Neural progenitor cell (in vitro differentiated cells): ENCODE data around the gene EMILIN3. TPM values are rescaled to one million over a fixed set of nuclear protein-coding genes. Genes with fewer than 3 reads are reported as not detected.
A peak's percentile ranks its signal among the peaks of the same experiment; 100 is the strongest.

ENCODE experiments used
- DNase-seq: peaks from one replicate; pipeline ENCODE4 v3.0.0-alpha.2; 2016; ENCODE audit warnings: low spot score
- H2AFZ ChIP-seq: fragments of 200-600 bp; sonication (generic); replicated peaks from 2 replicates; pipeline ENCODE4 v1.6.1; 2016; ENCODE audit warnings: antibody characterized with exemption
- H3F3A ChIP-seq: fragments of 200-600 bp; sonication (generic); 2 replicates; pipeline ENCODE4 v1.6.1; 2016; ENCODE audit warnings: antibody characterized with exemption, low read depth
- H3K27ac ChIP-seq: fragments of 200-600 bp; sonication (generic); 2 replicates; pipeline ENCODE4 v1.5.1; 2016; ENCODE audit warnings: mild to moderate bottlenecking
- H3K27me3 ChIP-seq: fragments of 200-600 bp; sonication (generic); 2 replicates; pipeline ENCODE4 v1.6.1; 2016; ENCODE audit warnings: mild to moderate bottlenecking, moderate library complexity
- H3K36me3 ChIP-seq: fragments of 200-600 bp; sonication (generic); 2 replicates; pipeline ENCODE4 v1.5.1; 2016
- H3K4me1 ChIP-seq: fragments of 200-600 bp; sonication (generic); 2 replicates; pipeline ENCODE4 v1.6.1; 2016; ENCODE audit warnings: mixed run types
- H3K4me2 ChIP-seq: fragments of 200-600 bp; sonication (generic); 2 replicates; pipeline ENCODE4 v1.6.1; 2016
- H3K4me3 ChIP-seq: fragments of 200-600 bp; sonication (generic); 2 replicates; pipeline ENCODE4 v1.5.1; 2016
- H3K79me2 ChIP-seq: fragments of 200-600 bp; sonication (generic); 2 replicates; pipeline ENCODE4 v1.6.1; 2016; ENCODE audit warnings: low read depth
- H3K9ac ChIP-seq: fragments of 200-600 bp; sonication (generic); 2 replicates; pipeline ENCODE4 v1.6.1; 2016
- H3K9me3 ChIP-seq: fragments of 200-600 bp; sonication (generic); 2 replicates; pipeline ENCODE4 v1.5.1; 2016; ENCODE audit warnings: low read depth
- H4K20me1 ChIP-seq: fragments of 200-600 bp; sonication (generic); 2 replicates; pipeline ENCODE4 v1.6.1; 2016; ENCODE audit warnings: low read depth
- H3K27ac Mint-ChIP-seq: 3 replicates; pipeline ENCODE4 v1.8.0; 2021; ENCODE audit warnings: mixed read lengths
- H3K27me3 Mint-ChIP-seq: 2 replicates; pipeline ENCODE4 v1.8.0; 2022; ENCODE audit warnings: low read depth, mild to moderate bottlenecking, inconsistent platforms, moderate library complexity, mixed read lengths; ENCODE audit not compliant: insufficient read depth
- H3K36me3 Mint-ChIP-seq: 3 replicates; pipeline ENCODE4 v1.8.0; 2021; ENCODE audit warnings: mixed read lengths
- H3K4me1 Mint-ChIP-seq: 3 replicates; pipeline ENCODE4 v1.8.0; 2021; ENCODE audit warnings: mixed read lengths
- H3K4me3 Mint-ChIP-seq: 3 replicates; pipeline ENCODE4 v1.8.0; 2021; ENCODE audit warnings: mild to moderate bottlenecking, moderate library complexity, mixed read lengths
- H3K9me3 Mint-ChIP-seq: 3 replicates; pipeline ENCODE4 v1.8.0; 2020; ENCODE audit warnings: mixed read lengths
- EZH2 ChIP-seq: fragments of 200-600 bp; sonication (generic); IDR thresholded peaks from 2 replicates; pipeline ENCODE4 v1.6.1; 2017; ENCODE audit warnings: antibody characterized with exemption, mild to moderate bottlenecking, moderate library complexity
- EZH2phosphoT487 ChIP-seq: fragments of 200-600 bp; sonication (generic); IDR thresholded peaks from 2 replicates; pipeline ENCODE4 v1.6.1; 2017; ENCODE audit warnings: antibody characterized with exemption
- total RNA-seq: library from RNA; depleted of rRNA; stranded (reverse); fragments of >200 nt; gene quantifications from 2 replicates; pipeline ENCODE4 v1.2.3, GENCODE V29; 2015; ENCODE audit warnings: low replicate concordance
- TF ChIP-seq, protein P1 (sequence below): fragments of 200-600 bp; sonication (generic); IDR thresholded peaks from 2 replicates; pipeline ENCODE4 v1.5.1; 2017; ENCODE audit warnings: antibody characterized with exemption, mild to moderate bottlenecking

Gene EMILIN3
- total RNA-seq, 1 donor from 2014 or later = 3.5 TPM

DNA sequence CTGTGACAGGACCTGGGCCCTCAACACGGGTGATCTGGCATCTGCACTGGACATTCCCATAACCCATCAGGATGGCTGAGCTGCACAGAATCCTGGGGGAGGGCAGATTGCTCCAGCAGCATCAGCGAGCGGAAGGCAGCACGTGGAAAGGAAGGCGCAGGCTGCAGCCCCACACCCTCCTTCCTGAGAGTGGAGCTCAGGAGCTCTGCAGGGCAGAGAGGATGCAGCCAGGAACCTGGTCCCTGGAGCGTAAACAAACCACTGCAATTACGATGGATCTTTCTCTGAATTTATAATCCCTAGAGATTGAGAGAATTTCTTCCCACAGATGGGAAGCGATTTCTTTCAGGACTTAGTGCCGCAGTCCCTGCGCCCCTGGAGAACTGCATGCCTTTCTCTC lies 39.7 kb upstream of the EMILIN3 start:
- no peaks in the 10 kb centered on the region for H3K36me3 ChIP-seq
- no peaks in the 10 kb centered on the region for H3K9me3 ChIP-seq
- H3K79me2 ChIP-seq = no peaks in the 10 kb centered on the region
- H3K4me2 ChIP-seq = no peak overlapping the region
- Mint-ChIP-seq H3K9me3 (no peaks in the 10 kb centered on the region), H3K27me3 (peaks cover 2% of the 10 kb centered on the region), H3K4me3 (no peak overlapping the region), H3K4me1 (peaks cover 9% of the 10 kb centered on the region), H3K36me3 (peaks cover 44% of the 10 kb centered on the region), H3K27ac (peak overlapping the region; percentile 83)
- H4K20me1 ChIP-seq = no peaks in the 10 kb centered on the region
- DNase-seq = no peak
- TF ChIP-seq EZH2phosphoT487 = no peak
- TF ChIP-seq EZH2 = no peak
- TF ChIP-seq, protein P1, sequence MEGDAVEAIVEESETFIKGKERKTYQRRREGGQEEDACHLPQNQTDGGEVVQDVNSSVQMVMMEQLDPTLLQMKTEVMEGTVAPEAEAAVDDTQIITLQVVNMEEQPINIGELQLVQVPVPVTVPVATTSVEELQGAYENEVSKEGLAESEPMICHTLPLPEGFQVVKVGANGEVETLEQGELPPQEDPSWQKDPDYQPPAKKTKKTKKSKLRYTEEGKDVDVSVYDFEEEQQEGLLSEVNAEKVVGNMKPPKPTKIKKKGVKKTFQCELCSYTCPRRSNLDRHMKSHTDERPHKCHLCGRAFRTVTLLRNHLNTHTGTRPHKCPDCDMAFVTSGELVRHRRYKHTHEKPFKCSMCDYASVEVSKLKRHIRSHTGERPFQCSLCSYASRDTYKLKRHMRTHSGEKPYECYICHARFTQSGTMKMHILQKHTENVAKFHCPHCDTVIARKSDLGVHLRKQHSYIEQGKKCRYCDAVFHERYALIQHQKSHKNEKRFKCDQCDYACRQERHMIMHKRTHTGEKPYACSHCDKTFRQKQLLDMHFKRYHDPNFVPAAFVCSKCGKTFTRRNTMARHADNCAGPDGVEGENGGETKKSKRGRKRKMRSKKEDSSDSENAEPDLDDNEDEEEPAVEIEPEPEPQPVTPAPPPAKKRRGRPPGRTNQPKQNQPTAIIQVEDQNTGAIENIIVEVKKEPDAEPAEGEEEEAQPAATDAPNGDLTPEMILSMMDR = no peak
- no peaks in the 10 kb centered on the region for H3K27me3 ChIP-seq
- no peak overlapping the region for H2AFZ ChIP-seq
- no peaks in the 10 kb centered on the region for H3K4me1 ChIP-seq
- H3K27ac ChIP-seq = no peak overlapping the region
- no peak overlapping the region for H3K9ac ChIP-seq
- no peak overlapping the region for H3K4me3 ChIP-seq
- H3F3A ChIP-seq = no peaks in the 10 kb centered on the region

DNA sequence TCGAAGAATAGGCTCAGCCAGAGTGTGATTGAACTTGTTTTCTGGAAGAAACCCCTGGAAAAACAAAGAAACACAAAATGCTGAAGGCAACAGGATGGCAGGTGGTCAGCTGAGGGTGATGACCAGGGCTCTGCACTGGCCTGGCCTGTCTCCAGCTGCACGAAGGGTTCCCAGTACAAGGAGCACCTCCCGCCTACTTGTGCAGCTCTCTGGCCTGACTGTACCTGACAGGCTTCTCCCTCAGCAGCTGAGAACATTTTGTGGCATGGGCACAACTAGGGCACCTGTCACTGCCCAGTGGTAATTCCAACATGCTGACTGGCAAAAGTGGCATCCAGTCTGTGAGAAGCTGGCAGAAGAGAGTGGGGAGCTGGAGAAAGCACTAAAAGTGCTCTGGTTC lies 38.8 kb upstream of the EMILIN3 start:
- TF ChIP-seq, protein P1 = no peak
- TF ChIP-seq EZH2phosphoT487 = no peak
- Histone ChIP-seq H3K9ac (no peak overlapping the region), H3K4me3 (no peak overlapping the region), H4K20me1 (no peaks in the 10 kb centered on the region), H3K27me3 (no peaks in the 10 kb centered on the region), H3K36me3 (no peaks in the 10 kb centered on the region), H3K4me1 (no peaks in the 10 kb centered on the region), H3K9me3 (no peaks in the 10 kb centered on the region), H3K4me2 (no peak overlapping the region), H3K79me2 (no peaks in the 10 kb centered on the region), H2AFZ (no peak overlapping the region), H3K27ac (no peak overlapping the region), H3F3A (no peaks in the 10 kb centered on the region)
- DNase-seq = no peak
- H3K36me3 Mint-ChIP-seq = peaks cover 38% of the 10 kb centered on the region
- H3K9me3 Mint-ChIP-seq = no peaks in the 10 kb centered on the region
- no peak overlapping the region for H3K4me3 Mint-ChIP-seq
- H3K27me3 Mint-ChIP-seq = peaks cover 2% of the 10 kb centered on the region
- H3K4me1 Mint-ChIP-seq = peaks cover 9% of the 10 kb centered on the region
- H3K27ac Mint-ChIP-seq = no peak overlapping the region

DNA sequence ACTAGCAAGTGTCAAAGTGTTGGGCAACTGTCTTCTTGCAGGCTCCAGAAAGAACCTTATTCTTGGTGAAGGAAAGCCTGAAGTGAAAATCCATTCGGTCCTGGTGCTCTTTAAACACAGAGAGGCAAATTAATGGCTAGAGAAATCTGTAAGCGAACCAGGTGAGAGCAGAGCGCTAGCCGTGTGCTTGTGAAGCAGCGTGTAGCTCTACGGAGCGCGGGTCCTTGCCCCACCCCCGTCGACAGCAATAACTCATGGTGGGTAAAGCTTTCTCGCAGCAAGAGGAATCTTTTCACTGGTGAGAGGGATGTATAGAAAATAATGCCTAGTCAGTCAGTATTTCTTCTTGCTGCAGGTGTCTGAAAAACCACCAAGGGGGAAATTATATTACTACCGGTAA lies 37.0 kb upstream of the EMILIN3 start:
- Histone ChIP-seq H2AFZ (no peak overlapping the region), H3K79me2 (no peaks in the 10 kb centered on the region), H4K20me1 (no peaks in the 10 kb centered on the region), H3K4me3 (no peak overlapping the region), H3K9ac (no peak overlapping the region), H3F3A (no peaks in the 10 kb centered on the region), H3K4me2 (no peak overlapping the region), H3K27me3 (no peaks in the 10 kb centered on the region), H3K27ac (no peak overlapping the region), H3K9me3 (no peaks in the 10 kb centered on the region), H3K4me1 (no peaks in the 10 kb centered on the region), H3K36me3 (no peaks in the 10 kb centered on the region)
- Mint-ChIP-seq H3K4me1 (peaks cover 12% of the 10 kb centered on the region), H3K27ac (no peak overlapping the region), H3K27me3 (no peaks in the 10 kb centered on the region), H3K9me3 (no peaks in the 10 kb centered on the region), H3K36me3 (peaks cover 28% of the 10 kb centered on the region), H3K4me3 (no peak overlapping the region)
- TF ChIP-seq EZH2 = no peak
- TF ChIP-seq EZH2phosphoT487 = no peak
- TF ChIP-seq, protein P1 = no peak
- DNase-seq = no peak

DNA sequence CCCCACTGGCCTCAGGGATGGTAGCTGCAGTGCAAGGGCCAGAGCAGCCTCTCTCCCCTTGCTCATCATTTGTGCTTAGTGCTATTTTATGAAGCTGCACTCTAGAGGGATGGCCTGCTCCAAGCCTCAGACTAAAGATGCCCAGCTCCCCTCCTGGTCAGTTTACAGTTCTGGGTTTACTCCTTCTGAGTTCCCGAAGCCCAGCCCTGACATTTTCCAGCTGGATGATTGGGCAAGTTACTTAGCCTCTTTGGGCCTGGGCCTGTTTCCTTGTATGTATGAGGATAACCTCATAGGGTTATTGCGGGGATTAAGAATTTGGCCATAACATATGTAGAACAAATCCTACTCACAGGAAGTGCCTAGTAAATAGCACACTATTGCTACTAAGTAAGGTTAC lies 31.8 kb upstream of the EMILIN3 start:
- H3K9me3 Mint-ChIP-seq = no peaks in the 10 kb centered on the region
- Histone ChIP-seq H3F3A (peaks cover 12% of the 10 kb centered on the region), H3K36me3 (no peaks in the 10 kb centered on the region), H3K4me3 (no peak overlapping the region), H3K27me3 (no peaks in the 10 kb centered on the region), H3K27ac (no peak overlapping the region), H3K9me3 (no peaks in the 10 kb centered on the region), H2AFZ (no peak overlapping the region), H3K9ac (no peak overlapping the region), H3K4me2 (no peak overlapping the region), H4K20me1 (no peaks in the 10 kb centered on the region), H3K4me1 (peaks cover 16% of the 10 kb centered on the region), H3K79me2 (no peaks in the 10 kb centered on the region)
- no peak overlapping the region for H3K27ac Mint-ChIP-seq
- peaks cover 4% of the 10 kb centered on the region for H3K27me3 Mint-ChIP-seq
- H3K36me3 Mint-ChIP-seq = peaks cover 10% of the 10 kb centered on the region
- DNase-seq = no peak
- H3K4me1 Mint-ChIP-seq = peaks cover 24% of the 10 kb centered on the region
- no peak overlapping the region for H3K4me3 Mint-ChIP-seq
- no peak for TF ChIP-seq EZH2
- TF ChIP-seq, protein P1 = no peak
- no peak for TF ChIP-seq EZH2phosphoT487
